Measurements from ENCODE around the gene PARM1.
A peak's percentile ranks its signal among the peaks of the same experiment; 100 is the strongest.

PARM1 gene

GRCh38 chr4:74999714-75000309 lies 66.9 kb downstream of the PARM1 start:
- Histone ChIP-seq H3K27ac (ENCODE audit: poor library complexity, severe bottlenecking) (no peak overlapping the region), H3K4me1 (ENCODE audit: insufficient read depth, poor library complexity, severe bottlenecking) (no peaks in the 10 kb centered on the region), H3K4me3 (ENCODE audit: severe bottlenecking) (no peak overlapping the region), H3K36me3 (ENCODE audit: low read depth) (no peaks in the 10 kb centered on the region), H3K9me3 (ENCODE audit: severe bottlenecking) (no peaks in the 10 kb centered on the region), H3K27me3 (ENCODE audit: insufficient read depth, poor library complexity, severe bottlenecking) (no peaks in the 10 kb centered on the region)
- no peak for ATAC-seq (ENCODE audit: low read depth)
- TF ChIP-seq CTCF (IDR thresholded peaks at IDR 0.05; ENCODE audit: poor library complexity, severe bottlenecking) = no peak
- no peak for DNase-seq (ENCODE audit: low spot score)

GRCh38 chr4:75001871-75002270 lies 69.0 kb downstream of the PARM1 start:
- Histone ChIP-seq H3K9me3 (ENCODE audit: severe bottlenecking) (no peaks in the 10 kb centered on the region), H3K4me1 (ENCODE audit: insufficient read depth, poor library complexity, severe bottlenecking) (no peaks in the 10 kb centered on the region), H3K36me3 (ENCODE audit: low read depth) (no peaks in the 10 kb centered on the region), H3K27me3 (ENCODE audit: insufficient read depth, poor library complexity, severe bottlenecking) (no peaks in the 10 kb centered on the region), H3K4me3 (ENCODE audit: severe bottlenecking) (no peak overlapping the region), H3K27ac (ENCODE audit: poor library complexity, severe bottlenecking) (no peak overlapping the region)
- TF ChIP-seq CTCF (IDR thresholded peaks at IDR 0.05; ENCODE audit: poor library complexity, severe bottlenecking) = no peak
- ATAC-seq (ENCODE audit: low read depth) (no peak), DNase-seq (ENCODE audit: low spot score) (no peak)

- TF ChIP-seq CTCF (IDR thresholded peaks at IDR 0.05; ENCODE audit: poor library complexity, severe bottlenecking) = no peak
Observed at GRCh38 chr4:75002381-75002780, 69.5 kb downstream of the PARM1 start.

GRCh38 chr4:75003979-75004378 lies 71.1 kb downstream of the PARM1 start:
- H3K4me3 ChIP-seq (ENCODE audit: severe bottlenecking) = no peak overlapping the region
- ATAC-seq (ENCODE audit: low read depth) (no peak), DNase-seq (ENCODE audit: low spot score) (no peak)
- no peak overlapping the region for H3K27ac ChIP-seq (ENCODE audit: poor library complexity, severe bottlenecking)
- TF ChIP-seq CTCF (IDR thresholded peaks at IDR 0.05; ENCODE audit: poor library complexity, severe bottlenecking) = no peak
- H3K4me1 ChIP-seq (ENCODE audit: insufficient read depth, poor library complexity, severe bottlenecking) = no peaks in the 10 kb centered on the region
- no peaks in the 10 kb centered on the region for H3K27me3 ChIP-seq (ENCODE audit: insufficient read depth, poor library complexity, severe bottlenecking)
- H3K36me3 ChIP-seq (ENCODE audit: low read depth) = no peaks in the 10 kb centered on the region
- H3K9me3 ChIP-seq (ENCODE audit: severe bottlenecking) = no peaks in the 10 kb centered on the region

More at GRCh38 chr4:75002381-75002780, 69.5 kb downstream of the PARM1 start:
- no peak overlapping the region for H3K27ac ChIP-seq (ENCODE audit: poor library complexity, severe bottlenecking)
- H3K36me3 ChIP-seq (ENCODE audit: low read depth) = no peaks in the 10 kb centered on the region
- no peaks in the 10 kb centered on the region for H3K9me3 ChIP-seq (ENCODE audit: severe bottlenecking)
- no peaks in the 10 kb centered on the region for H3K4me1 ChIP-seq (ENCODE audit: insufficient read depth, poor library complexity, severe bottlenecking)
- no peak for DNase-seq (ENCODE audit: low spot score)
- H3K27me3 ChIP-seq (ENCODE audit: insufficient read depth, poor library complexity, severe bottlenecking) = no peaks in the 10 kb centered on the region
- 0 out of 3 replicates have a peak, but pooled peaks have one; percentile 41 for ATAC-seq (ENCODE audit: low read depth)
- no peak overlapping the region for H3K4me3 ChIP-seq (ENCODE audit: severe bottlenecking)

Measured in RWPE2 (cell line).